ENCODE results near the gene NKX3-2.

DNA sequence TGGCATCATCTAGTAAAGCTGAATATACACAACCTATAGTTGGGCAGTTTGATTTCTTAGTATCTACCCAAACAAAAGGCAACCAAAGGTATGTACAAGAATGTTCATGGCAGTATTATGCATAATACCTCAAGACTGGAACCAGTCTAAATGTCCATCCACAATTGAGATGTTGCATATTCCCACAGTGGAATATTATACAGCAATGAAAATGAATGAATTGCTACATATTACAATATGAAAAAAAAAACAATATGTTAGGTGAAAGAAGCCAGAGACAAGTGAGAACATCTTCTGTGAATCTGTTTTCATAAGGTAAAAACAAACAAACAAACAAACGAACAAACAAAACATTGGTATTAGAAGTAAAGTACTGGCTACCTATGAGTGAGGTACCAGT, 48.6 kb downstream of the NKX3-2 start:
- TF ChIP-seq, protein P1, sequence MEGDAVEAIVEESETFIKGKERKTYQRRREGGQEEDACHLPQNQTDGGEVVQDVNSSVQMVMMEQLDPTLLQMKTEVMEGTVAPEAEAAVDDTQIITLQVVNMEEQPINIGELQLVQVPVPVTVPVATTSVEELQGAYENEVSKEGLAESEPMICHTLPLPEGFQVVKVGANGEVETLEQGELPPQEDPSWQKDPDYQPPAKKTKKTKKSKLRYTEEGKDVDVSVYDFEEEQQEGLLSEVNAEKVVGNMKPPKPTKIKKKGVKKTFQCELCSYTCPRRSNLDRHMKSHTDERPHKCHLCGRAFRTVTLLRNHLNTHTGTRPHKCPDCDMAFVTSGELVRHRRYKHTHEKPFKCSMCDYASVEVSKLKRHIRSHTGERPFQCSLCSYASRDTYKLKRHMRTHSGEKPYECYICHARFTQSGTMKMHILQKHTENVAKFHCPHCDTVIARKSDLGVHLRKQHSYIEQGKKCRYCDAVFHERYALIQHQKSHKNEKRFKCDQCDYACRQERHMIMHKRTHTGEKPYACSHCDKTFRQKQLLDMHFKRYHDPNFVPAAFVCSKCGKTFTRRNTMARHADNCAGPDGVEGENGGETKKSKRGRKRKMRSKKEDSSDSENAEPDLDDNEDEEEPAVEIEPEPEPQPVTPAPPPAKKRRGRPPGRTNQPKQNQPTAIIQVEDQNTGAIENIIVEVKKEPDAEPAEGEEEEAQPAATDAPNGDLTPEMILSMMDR (IDR thresholded peaks at IDR 0.05) = no peak
- TF ChIP-seq POLR2A (IDR thresholded peaks at IDR 0.05) = no peak
